Sigmoid colon (tissue), 7 donors: ENCODE data around the gene KLF15. TPM values are rescaled to one million over a fixed set of nuclear protein-coding genes. Genes with fewer than 3 reads are reported as not detected.

Experiments used
- DNase-seq: peaks from one replicate; pipeline ENCODE4 v3.0.0-alpha.2; 2019
- H3K27ac ChIP-seq, 4 donors: fragments of 200-600 bp; sonication (generic); one replicate each; pipeline ENCODE4 v1.5.1; 2016 to 2019; ENCODE audit warnings: mild to moderate bottlenecking in 1 of 4
- H3K27me3 ChIP-seq, 3 donors: fragments of 200-600 bp; sonication (generic); one replicate each; pipeline ENCODE4 v1.5.1; 2019; ENCODE audit warnings: mild to moderate bottlenecking in 1 of 3
- H3K36me3 ChIP-seq, 4 donors: fragments of 200-600 bp; sonication (generic); one replicate each; pipeline ENCODE4 v1.5.1; 2016 to 2019
- H3K4me1 ChIP-seq, 4 donors: fragments of 200-600 bp; sonication (generic); one replicate each; pipeline ENCODE4 v1.5.1; 2017 to 2019
- H3K4me3 ChIP-seq, 4 donors: fragments of 200-600 bp; sonication (generic); one replicate each; pipeline ENCODE4 v1.5.1; 2017 to 2019; ENCODE audit warnings: mild to moderate bottlenecking in 2 of 4, moderate library complexity in 1 of 4
- H3K9me3 ChIP-seq, 4 donors: fragments of 200-600 bp in 3 of 4; sonication (generic) in 3 of 4; one replicate each; pipeline versions ENCODE4 v1.5.1 to v1.6.1; 2013 to 2019
- CTCF ChIP-seq, 4 experiments: fragments of 450-650 bp in 3 of 4; fragments of 200-600 bp in 1 of 4; IDR thresholded peaks; one replicate each; pipeline ENCODE4 v1.5.1; 2016 to 2019; ENCODE audit warnings: antibody characterized with exemption in 4 of 4, mild to moderate bottlenecking in 3 of 4, moderate library complexity in 2 of 4
- EP300 ChIP-seq, 4 donors: sonication (generic); formaldehyde crosslinking; IDR thresholded peaks; one replicate each; pipeline ENCODE4 v1.6.1; 2017; ENCODE audit warnings: antibody characterized with exemption in 4 of 4
- POLR2A ChIP-seq, 2 donors: fragments of 450-650 bp; IDR thresholded peaks; one replicate each; pipeline ENCODE4 v1.6.1; 2016; ENCODE audit warnings: antibody characterized with exemption in 2 of 2, mild to moderate bottlenecking in 2 of 2, moderate library complexity in 2 of 2
- POLR2AphosphoS5 ChIP-seq, 4 donors: sonication (generic); formaldehyde crosslinking; IDR thresholded peaks; one replicate each; pipeline ENCODE4 v1.6.1; 2017; ENCODE audit warnings: antibody characterized with exemption in 4 of 4
- WGBS, 2 donors: extraction: QIAGEN DNeasy Blood & Tissue Kit; methylation state at CpG; one replicate each; pipeline ENCODE4 v1.1.7; 2013; 5-methylcytosine and 5-hydroxymethylcytosine counted together
- intact Hi-C: fragments of 100-400 bp; cut with DNase I; formaldehyde crosslinking; loops from one replicate; pipeline ENCODE4 v1.15.1; 2023
- polyA plus RNA-seq, 3 donors: library from polyadenylated mRNA; stranded (reverse); fragments of 200-250 nt; gene quantifications; one replicate each; pipeline ENCODE4 v1.2.3, GENCODE V29; 2013
- total RNA-seq, 4 donors: library from RNA; depleted of rRNA; stranded (reverse); fragments of >200 nt; gene quantifications; one replicate each; pipeline ENCODE4 v1.1.0, GENCODE V29; 2016
- donor health status: healthy with polysubstance abuse.
- donor health status: Bipolar disorder and iron deficiency.
- donor health status: healthy.

Gene KLF15
- total and polyA plus RNA-seq, 7 donors: 0.69 to 50.2 (median 21.9) TPM

DNA sequence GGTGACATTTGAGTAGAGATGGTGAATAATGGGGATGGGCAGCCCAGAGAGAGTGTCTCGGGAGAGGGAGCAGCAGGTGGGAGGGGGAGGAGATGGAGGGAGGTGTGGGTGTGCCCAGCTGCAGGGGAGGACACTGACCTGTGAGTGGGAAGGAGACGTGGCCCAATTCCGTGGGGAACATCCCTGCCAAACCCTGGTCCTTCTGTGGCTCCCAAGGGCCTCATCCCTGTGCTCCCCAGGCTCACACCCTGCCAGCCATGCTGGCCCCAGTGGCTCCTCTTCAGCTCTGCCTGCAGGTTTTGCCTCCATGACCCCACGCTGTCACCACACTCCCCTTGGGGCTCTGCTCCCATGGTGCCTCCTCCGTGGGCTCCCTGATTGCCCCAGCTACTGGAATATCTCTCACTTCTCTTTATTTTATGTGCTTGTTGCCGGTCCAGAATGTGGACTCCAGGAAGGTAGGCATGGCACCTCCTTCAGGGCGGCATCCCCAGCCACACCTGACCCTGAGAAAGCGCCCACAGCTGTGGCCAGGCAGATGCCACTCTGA lies 44.5 kb upstream of the KLF15 start:
- TF ChIP-seq EP300 (IDR thresholded peaks at IDR 0.05) (no peak), POLR2AphosphoS5 (IDR thresholded peaks at IDR 0.05) (no peak), CTCF (IDR thresholded peaks at IDR 0.05) (no peak), POLR2A (IDR thresholded peaks at IDR 0.05) (no peak)
- peaks cover 0 to 10% (median 3%) of the 10 kb centered on the region in 4 donors for H3K4me1 ChIP-seq
- no peaks in the 10 kb centered on the region for H3K27me3 ChIP-seq
- H3K27ac ChIP-seq: no peak overlapping the region
- peak; percentile 62 for DNase-seq
- intact Hi-C loops: no loop called here
- H3K9me3 ChIP-seq: no peaks in the 10 kb centered on the region
- no peak overlapping the region for H3K4me3 ChIP-seq
- H3K36me3 ChIP-seq: no peaks in the 10 kb centered on the region
- WGBS, 2 donors: 50 to 71% methylated on average over 8 of the region's 8 CpGs

DNA sequence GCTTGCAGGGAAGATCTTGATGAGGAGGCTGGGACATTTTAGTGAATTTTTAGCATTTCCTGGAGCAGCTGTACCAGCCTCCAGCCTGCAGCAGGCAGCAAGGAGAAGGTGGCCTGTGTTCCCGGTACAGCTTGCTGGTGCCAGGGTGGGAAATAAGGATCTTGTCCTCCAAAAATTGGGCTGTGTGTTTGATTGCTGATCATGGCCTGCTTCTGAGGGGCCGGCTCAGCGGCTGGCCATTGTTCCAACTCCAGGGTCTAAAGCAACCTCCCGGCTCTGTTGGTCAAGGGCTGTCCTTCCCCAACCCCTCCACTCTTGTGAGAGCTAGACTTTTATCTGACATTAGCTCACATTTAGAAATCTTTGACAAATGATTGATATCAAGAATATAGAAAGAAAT lies 42.5 kb upstream of the KLF15 start:
- Histone ChIP-seq H3K9me3 (no peaks in the 10 kb centered on the region), H3K4me1 (peaks cover 0 to 16% (median 7%) of the 10 kb centered on the region in 4 donors), H3K27ac (no peak overlapping the region), H3K4me3 (no peak overlapping the region), H3K36me3 (no peaks in the 10 kb centered on the region), H3K27me3 (peaks cover 0 to 5% (median 0%) of the 10 kb centered on the region in 3 donors)
- TF ChIP-seq CTCF (IDR thresholded peaks at IDR 0.05) (peak in 1 of 4 experiments; percentile 2), POLR2AphosphoS5 (IDR thresholded peaks at IDR 0.05) (no peak)
- intact Hi-C loops: no loop called here
- 91 to 94% methylated on average over 4 of the region's 4 CpGs for WGBS, 2 donors
- peak; percentile 7 for DNase-seq

DNA sequence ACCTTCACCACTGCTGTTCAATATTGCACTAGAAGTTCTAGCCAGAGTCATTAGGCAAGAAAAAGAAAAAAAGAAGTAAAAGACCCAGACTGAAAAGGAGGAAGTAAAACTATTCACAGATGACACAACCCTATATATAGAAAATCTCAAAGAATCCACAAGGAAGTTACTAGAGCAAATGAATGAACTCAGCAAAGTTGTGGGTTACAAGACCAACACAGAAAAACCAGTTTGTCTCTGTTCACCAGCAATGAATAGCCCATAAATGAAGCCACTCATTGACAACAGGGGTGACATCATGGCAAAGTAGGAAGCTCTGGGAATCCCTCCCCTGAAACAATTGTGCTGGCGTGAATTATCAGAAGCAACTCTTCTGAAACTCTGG lies 42.1 kb upstream of the KLF15 start:
- H3K27me3 ChIP-seq: peaks cover 0 to 9% (median 0%) of the 10 kb centered on the region in 3 donors
- 80 to 85% methylated on average over 1 of the region's 1 CpG for WGBS, 2 donors
- no peaks in the 10 kb centered on the region for H3K9me3 ChIP-seq
- H3K4me1 ChIP-seq: peaks cover 0 to 18% (median 12%) of the 10 kb centered on the region in 4 donors
- TF ChIP-seq EP300 (IDR thresholded peaks at IDR 0.05): no peak
- TF ChIP-seq CTCF (IDR thresholded peaks at IDR 0.05): no peak
- TF ChIP-seq POLR2AphosphoS5 (IDR thresholded peaks at IDR 0.05): no peak
- TF ChIP-seq POLR2A (IDR thresholded peaks at IDR 0.05): no peak
- no peak overlapping the region for H3K27ac ChIP-seq
- no peaks in the 10 kb centered on the region for H3K36me3 ChIP-seq
- no peak overlapping the region for H3K4me3 ChIP-seq
- no peak for DNase-seq
- intact Hi-C loops: no loop called here

GRCh38 chr3:126398423-126399350 lies 41.5 kb upstream of the KLF15 start:
- intact Hi-C loops: no loop called here
- H3K36me3 ChIP-seq: no peaks in the 10 kb centered on the region
- H3K4me1 ChIP-seq: peaks cover 0 to 18% (median 13%) of the 10 kb centered on the region in 4 donors
- 90 to 91% methylated on average over 14 of the region's 14 CpGs for WGBS, 2 donors
- no peak overlapping the region for H3K4me3 ChIP-seq
- peak overlapping the region in 2 of 4 donors; percentile 11 to 56 for H3K27ac ChIP-seq
- TF ChIP-seq CTCF (IDR thresholded peaks at IDR 0.05) (no peak), POLR2AphosphoS5 (IDR thresholded peaks at IDR 0.05) (no peak), POLR2A (IDR thresholded peaks at IDR 0.05) (no peak), EP300 (IDR thresholded peaks at IDR 0.05) (no peak)
- DNase-seq: peak; percentile 43
- peaks cover 0 to 9% (median 0%) of the 10 kb centered on the region in 3 donors for H3K27me3 ChIP-seq
- no peaks in the 10 kb centered on the region for H3K9me3 ChIP-seq
